GM21737 (cell line): ENCODE results near the gene KRTAP5-5.
"Not testable (repeated sequence)": the region's sequence is repeated elsewhere in the genome, so short reads cannot be mapped to it uniquely, and the experiment has no call there.

Experiments
- ATAC-seq: cut with Tn5 transposase; IDR thresholded peaks from one replicate; pipeline ENCODE4 v1.9.1; 2021; ENCODE audit warnings: mild to moderate bottlenecking, moderate library complexity; ENCODE audit not compliant: unreplicated experiment

KRTAP5-5 gene

DNA sequence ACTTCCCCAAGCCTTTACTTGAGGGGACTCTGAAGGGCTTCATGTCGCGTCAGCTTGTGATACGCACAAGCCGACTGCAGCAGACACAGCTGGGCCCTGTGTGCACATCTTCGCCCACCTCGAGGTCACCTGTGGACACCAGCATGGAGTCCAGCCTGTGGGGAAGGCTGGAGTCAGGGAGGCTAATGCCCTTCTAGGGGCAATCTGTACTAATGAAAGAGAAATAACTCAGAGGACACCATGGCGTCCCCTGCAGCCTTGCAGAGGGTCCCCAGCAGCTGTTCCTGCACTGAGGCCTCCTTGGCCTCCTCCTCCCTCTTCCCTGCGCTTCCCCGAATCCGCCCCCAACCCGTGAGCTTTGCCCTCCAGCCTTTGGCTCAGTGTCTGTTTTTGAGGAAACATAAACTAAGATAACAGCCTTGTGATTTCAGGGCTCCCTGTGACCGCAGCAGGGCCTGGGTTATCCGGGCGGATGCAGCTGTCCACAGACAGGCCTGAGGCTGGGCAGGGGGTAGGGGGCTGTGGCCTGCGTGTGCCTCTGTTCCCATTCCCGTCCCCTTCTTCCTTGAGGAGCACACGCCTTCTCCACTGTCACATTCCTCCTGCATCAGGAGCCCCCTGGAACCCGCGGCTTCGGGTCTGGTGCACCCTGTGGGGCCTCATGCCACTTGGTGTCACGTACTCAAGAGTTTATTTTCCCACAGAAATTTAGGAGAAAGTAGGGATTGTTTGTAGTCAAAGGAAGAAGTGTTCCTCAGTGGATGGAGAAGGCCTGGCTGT, 25.0 kb downstream of the KRTAP5-5 start:
- ATAC-seq = no peak

DNA sequence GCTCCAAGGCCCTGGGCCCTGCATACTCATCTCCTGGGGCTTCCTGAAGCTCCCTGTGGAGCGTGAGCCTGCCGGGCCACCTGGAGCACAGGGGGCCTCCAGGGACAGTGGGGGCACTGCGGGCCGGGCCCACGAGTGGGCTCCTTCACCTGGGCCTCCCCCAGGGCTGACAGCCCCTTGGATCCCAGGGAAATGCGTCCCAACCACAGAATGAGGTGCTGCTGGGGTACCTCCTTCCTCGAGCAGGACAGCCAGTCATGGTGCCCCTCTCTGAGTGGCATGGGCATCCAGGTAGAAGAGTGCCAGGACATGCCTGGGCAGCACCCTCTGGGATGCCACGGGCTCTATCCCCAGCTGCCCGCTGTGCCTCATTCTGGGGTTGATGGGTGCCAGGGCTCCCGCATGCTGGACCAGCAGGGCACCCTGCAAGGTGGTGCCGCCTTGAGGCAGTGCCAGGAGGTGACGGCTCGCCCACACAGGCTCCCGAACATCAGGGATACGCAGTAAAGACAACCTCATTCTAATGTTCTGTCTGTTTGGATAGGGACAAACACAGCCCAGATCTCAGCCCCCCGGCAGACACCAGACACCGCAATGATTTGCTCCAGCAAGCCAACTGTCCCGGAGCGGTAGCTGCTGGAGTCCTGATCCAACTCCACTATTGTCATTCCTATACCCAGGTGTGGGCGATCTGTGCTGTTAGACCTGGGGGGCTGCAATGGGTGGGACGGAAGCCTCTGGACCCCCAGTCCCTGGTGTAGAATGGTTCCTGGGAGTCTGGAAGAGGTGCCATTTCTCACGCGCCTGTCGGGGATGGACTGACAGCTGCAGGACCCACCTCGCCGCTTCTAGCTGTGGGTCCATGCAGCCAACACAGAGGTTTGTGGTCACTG, 25.8 kb downstream of the KRTAP5-5 start:
- ATAC-seq = no peak

DNA sequence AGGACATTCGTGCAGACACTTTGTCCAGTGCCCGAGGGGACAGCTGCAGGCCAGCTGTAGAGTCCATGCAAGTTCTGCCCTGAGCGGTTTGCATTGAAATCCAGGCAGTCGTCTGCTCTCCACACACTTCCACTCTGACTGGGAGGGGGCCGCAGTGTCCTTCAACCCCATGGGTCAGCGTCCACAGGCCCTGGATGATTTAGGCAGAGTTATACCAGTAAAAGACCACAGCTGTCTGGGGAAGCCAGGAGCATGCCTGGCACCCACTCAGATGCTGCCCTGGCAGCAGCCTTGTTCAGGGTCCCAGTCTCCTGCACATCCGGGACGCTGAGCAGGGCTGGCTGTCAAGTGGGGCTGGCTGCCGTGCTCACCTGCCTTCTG, 26.5 kb downstream of the KRTAP5-5 start:
- ATAC-seq = no peak

DNA sequence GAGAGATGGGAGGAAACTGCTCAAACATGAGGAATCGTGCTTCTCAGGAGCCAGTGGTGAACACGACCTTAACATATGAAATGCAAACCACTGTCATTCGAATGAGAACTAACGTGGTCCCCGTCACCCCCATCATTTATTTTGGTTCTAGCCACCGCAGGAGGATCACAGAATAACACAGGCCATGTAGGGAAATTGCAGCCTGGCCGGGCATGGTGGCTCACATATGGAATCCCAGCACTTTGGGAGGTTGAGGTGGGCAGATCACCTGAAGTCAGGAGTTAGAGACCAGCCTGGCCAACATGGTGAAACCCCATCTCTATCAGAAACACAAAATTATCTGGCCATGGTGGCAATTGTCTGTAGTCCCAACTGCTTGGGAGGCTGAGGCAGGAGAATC, 27.1 kb downstream of the KRTAP5-5 start:
- ATAC-seq = no peak

DNA sequence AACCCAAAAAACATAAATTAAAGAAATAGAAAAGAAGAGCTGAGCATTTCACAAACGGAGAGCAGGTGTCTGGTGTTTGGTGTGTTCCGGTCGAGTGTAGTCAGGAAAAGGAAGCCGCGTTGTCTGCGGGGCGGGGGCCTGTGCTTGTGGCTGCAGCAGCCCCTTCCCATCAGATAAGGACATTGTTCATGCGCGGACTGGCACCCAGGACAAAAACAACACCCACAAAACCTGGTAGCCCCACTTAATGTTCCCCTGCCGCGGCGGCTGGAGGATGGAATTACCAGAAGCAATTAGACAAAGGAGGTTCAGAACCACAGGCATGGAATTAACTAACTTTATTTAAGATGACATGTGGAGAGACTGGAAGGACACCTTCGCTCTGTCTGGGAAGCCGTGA, 29.9 kb downstream of the KRTAP5-5 start:
- ATAC-seq = no peak

DNA sequence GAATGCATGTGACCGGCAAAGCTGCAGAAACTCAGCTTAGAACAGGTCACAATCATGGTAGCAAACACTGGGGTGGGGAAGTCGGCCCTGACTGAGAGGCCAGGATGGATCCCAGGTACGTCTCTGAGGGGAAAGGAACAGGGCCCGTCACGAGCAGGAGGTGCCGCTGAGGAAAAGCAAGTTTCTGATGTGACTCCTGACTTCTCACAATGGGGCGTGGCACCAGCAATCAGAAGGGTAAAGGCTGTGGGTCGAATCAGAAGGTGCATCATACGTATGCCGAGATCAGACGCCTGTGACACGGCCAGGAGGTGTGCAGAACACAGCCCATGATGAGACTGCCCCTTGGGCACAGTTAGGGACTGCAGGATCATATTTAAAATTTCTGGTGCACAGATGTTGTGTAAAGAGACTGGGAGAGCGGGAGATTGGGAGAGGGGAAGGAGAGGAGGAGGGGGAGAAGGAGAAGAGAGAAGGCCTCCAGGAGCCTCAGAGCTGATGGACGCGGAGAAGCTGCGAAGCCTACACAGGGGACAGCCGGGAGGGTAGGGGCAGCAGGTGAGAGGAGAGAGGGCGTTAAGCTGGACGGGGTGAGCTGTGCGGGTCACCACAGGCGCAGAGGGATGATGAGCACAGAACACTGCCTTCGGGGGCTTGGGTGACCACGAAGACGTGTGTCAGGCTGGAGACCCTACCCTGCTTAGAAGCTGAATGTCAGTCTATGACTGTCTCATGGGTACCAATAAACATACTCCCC, 30.7 kb downstream of the KRTAP5-5 start:
- no peak for ATAC-seq

DNA sequence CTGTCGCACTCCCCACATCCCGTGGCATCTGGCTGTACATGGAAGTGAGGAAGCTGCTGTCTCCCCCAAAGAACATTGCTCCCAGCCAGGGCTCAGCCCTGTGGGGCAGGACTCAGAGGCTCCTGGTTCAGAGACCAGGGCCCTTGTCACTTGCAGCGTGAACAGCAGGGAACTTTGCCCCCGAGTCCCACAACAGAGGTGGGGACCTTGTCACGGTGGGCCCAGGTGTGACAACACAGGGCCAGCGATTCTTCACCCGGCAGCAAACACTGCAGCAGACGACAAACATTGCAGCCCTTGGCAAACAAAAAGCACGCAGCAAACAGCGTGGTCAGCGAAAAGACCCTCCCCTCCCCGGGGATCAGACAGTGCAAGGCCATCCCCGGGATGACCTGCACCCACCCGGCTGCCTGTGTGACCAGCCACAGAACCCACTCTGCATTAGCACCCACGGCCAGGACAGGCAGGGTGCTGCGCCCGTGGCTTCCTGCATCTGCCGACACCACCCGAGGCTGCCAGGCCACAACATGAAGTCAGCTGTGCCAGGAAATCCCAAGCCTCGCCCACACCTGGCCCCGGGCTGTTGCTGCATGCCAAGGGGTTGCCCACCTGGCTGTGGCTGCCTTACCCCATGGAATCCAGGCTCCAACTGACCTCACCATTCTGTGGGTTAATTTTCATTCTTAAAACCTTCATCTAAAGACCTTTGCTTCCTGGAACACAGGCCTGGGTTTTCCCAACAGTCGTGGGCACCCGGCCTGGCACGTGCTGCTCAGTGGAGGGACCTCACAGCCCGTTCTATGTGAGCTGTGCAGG, 32.1 kb downstream of the KRTAP5-5 start:
- not testable (repeated sequence) for ATAC-seq

DNA sequence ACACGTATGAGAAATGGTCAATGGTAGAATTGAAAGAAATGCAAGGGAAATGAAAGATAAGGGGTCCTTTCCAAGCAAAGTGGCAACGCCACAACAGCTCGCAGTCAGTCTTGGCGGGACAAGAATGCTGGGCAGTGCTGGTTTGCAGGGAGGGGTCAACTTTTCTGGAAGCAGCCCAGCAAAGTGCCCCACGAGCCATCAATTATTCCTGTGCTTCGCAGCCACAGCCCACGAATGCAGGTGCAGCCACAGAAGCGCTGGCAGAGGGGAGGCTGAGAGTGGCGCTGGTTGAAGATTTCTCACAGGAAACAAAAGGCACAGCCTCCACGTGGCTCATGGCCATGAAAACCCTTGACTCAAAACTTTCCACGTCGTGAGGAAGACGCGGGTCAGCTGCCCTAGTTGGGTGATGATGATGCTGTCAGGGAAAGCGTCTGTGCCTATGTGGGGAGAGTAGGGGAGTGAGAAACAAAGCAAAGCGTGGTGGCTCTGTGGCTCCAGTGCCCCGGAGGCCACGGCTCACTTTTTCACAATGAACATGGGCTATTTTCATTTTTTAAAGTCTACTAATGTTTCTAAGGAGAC, 33.2 kb downstream of the KRTAP5-5 start:
- not testable (repeated sequence) for ATAC-seq

DNA sequence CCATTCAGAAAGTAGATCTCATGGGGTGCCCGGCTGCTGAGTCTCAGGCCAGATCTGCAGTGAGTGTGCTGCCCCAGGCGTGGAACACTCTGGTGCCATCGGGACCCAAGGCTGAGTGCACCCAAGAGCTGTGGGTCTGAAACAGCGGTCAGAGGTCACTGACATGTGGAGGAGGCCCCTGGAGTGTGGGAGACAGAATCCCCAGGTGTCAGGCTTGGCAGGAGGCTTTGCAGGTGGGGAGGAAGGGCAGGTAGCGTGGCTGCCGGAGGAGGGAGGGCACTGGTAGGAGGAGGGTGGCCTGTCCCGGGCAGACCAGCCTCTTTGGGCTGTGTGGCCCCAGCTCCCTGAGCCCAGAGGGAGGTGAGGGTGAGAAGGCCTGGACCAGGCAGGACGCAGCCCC, 35.7 kb downstream of the KRTAP5-5 start:
- ATAC-seq = no peak

DNA sequence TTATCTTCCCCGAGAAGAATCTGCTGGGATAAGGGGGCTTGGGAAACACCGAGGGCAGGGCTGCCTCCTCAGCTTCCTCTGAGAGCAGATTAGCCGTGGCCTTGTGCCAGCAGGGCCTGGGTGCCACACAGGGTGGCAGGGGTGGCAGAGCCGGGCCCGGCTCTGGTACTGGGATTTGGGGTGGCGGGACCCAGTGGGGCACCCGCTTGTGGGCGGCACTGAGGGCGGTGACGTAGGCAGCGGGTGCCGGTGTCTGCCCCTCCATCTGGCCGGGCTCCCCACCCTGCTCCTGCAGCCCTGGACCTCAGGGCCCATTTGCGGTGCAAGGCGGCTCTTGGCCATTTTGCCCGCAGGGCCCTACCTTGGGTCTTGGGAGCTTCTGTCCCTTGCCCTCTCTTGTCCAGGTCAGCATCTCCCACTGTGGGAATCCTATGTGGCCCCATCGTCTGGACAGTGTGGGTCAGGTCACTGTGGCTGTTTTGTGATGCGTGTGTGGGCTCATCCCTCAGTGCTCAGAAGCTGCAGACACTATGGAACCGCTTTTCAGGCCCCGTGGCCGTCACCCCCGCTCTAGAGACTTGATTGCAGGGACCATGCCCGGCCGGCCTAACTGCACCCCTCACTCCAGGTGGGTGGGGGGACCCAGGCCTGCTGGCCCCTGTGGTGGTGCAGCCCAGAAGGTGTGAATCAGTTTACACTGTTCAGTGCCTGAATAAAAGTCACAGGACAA, 37.7 kb downstream of the KRTAP5-5 start:
- no peak for ATAC-seq

DNA sequence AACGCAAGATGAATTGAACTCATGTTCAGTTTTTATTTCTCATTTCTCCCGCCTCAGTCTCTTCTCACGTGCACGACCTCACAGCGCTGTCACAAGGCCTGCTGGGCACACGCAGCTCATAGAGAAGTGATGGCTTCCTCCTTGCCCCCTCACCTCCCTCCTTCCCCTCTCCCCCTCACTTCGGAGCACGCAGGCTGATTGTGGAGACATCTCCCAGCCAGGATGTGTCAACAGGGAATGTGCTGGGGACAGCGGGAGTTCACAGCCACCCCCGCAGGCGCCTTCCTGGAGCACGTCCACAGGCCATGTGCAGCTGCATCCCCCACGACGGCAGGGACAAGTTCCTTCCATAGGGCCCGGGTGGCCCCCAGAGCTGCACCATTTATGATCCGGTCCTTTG, 38.3 kb downstream of the KRTAP5-5 start:
- no peak for ATAC-seq

DNA sequence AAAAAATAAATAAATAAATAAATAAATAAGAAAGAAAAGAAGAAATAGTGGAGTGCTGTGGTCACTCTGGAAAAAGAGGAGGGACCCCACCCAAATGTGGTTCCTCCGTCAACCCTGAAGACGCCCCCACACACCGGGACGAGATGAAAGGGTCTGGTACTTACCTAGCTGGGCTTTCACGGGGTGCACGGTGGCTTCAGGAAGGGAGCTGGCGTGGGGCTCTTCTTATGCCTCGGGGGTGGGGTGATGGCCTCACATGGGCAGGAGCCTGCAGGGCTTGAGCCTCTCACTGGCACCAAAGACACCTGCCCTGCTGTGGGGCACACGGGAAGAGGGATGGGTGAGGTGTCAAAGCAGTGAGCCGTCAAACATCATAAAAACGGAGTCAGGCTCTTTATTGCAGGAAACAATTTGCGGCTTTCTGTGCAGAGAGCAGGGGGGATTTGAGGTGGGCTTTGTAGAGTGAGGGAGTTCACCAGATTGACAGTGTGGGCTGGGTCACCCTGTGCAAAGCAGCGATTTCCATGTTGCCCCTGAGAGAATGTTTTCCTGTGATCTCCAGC, 39.4 kb downstream of the KRTAP5-5 start:
- ATAC-seq = no peak

DNA sequence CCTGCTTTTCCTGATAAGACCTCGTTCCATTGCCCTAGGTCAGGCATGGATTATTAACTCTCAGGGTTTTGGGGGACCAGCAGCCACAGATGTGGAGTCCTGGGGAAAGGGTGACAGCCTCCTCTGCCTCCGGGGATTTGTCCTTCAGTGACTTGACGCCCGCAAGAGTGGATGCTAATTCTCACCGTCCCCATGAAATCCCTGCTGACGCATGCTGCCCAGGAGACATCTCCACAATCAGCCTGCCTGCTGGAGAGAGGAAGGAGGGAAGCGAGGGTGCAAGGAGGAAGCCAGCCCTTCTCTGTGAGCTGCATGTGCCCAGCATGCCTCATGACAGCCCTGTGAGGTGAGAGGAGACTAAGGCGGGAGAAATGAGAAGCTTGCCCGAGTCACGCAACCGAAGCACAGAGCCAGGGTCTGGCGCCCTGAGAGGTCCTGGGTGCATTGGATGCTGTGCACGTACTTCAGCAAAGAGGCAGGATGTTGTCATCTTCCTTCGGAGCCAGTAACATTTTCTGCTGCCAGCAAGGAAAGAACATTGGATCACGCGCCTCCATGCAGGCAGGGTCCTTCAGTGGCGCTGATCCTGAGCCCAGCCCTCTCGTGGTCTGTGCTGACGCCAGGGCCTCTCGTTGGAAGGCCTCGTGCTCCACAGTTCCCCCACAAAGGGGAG, 40.1 kb downstream of the KRTAP5-5 start:
- ATAC-seq = no peak

DNA sequence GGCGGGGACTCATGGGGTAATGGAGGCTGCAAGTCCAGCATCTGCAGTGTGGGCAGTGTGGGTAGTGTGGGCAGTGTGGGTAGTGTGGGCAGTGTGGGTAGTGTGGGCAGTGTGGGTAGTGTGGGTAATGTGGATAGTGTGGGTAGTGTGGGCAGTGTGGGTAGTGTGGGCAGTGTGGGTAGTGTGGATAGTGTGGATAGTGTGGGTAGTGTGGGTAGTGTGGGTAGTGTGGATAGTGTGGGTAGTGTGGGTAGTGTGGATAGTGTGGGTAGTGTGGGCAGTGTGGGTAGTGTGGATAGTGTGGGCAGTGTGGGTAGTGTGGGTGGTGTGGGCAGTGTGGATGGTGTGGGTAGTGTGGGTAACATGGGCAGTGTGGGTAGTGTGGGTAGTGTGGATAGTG, 40.9 kb downstream of the KRTAP5-5 start:
- not testable (repeated sequence) for ATAC-seq

DNA sequence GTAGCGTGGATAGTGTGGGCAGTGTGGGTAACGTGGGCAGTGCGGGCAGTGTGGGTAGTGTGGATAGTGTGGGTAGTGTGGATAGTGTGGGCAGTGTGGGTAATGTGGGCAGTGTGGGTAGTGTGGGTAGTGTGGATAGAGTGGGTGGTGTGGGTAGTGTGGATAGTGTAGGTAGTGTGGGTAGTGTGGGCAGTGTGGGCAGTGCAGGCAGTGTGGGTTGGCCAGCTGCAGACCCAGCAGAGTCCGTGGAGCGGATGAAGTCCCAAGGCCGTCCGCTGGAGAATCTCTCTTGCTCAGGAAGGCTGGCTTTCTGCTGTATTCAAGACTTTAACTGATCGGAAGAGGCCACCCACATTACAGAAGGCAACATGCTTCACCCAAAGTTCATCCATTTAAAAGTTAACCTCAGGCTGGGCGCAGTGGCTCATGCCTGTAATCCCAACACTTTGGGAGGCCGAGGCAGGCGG, 41.4 kb downstream of the KRTAP5-5 start:
- no peak for ATAC-seq

DNA sequence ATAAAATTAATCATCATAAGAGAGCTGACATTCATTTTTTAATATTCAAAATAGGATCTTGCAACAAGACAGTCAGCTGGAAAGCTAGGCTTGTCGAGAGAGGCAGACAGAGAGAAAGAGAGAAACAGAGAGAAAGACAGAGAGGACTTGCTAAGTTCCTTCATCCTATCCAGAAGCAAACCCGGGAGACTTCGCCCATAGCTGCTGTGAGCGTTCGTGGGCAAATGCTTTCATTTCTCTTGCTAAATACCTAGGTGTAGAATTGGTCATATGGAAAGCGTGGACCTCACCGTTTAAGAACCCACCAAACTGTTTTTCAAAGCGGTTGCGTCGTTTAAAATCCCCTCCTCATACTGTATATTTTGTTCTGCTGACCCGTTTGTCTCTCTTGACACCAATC, 42.1 kb downstream of the KRTAP5-5 start:
- ATAC-seq = no peak

DNA sequence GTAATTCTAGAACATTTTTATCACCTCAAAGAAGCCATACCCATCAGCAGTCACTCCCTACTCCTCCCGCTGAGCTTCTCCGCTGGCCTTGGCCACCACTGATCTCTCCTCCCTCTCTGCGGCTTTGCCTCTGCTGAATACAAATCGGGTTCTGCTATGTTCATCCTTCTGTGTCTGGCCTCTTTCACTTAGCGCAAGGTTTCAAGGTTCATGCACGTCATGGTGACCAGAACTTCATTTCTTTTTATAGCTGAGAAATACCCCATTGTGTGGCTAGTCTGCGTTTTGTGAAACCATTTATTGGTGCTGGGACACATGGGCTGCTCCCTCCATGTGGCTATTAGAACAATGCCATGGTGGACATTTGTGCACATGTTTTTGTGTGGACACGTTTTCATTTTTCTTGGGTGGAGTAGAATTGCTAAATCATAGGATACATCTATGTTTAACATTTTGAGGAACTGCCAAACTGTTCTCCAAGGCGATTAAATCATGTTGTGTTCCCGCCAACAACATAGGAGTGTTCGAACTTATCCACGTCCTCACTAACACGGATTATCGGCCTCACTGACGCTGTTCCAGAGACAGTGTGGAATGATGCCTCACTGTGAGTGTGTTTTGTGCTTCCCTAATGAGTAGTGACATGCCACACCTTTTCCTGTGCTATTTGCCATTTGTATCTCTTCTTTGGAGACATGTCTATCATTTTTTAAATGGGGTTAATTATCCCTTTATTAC, 43.2 kb downstream of the KRTAP5-5 start:
- no peak for ATAC-seq
